Stimulated activated CD4-positive, alpha-beta T cell treated with anti-CD3 and anti-CD28 coated beads, Interleukin-1b, Interleukin-23, amount 100 ng/mL, for 1 hour (primary cell): ENCODE data around the gene PEAR1.
A peak's percentile ranks its signal among the peaks of the same experiment; 100 is the strongest.

Experiments used
- DNase-seq, 2 donors: peaks; one replicate each; pipeline ENCODE4 v3.0.0-alpha.2; 2020; ENCODE audit warnings: low read depth in 2 of 2

The PEAR1 gene

DNA sequence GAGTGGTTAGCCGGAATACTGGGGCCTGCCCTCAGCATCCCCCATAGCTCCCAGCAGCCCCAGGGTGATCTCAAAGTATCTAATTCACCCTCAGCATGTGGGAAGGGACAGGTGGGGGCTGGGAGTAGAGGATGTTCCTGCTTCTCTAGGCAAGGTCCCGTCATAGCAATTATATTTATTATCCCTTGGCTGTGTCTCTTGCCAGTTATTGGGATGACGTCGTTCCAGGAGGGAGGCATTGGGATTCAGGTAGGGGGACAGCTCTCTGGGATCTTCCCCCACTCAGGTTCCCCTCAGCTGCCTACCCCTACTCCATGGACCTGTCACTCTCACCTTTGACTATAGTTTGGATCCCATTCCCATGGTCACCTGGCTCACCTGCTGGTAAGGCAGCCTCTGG lies 11.9 kb upstream of the PEAR1 start:
- no peak for DNase-seq

DNA sequence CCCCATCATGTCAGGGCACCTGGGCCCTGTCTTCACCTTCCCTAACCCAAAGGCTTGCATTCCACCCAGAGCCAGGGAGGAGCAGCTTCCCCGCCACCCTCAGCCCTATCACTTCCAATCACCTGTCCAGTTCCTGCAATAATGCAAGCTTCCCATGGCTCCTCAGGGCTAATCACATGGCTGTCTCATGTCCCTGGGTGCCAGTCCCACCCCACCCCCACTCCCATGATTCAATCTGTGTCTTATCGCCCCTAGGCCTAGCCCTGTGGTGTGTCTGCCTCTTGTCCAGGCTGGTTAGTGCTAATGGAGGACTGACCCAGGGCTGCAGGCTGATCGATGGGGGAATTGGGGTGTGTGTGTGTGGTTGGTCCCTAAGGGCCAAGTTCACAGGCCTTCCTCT lies 11.0 kb upstream of the PEAR1 start:
- DNase-seq, result no peak

DNA sequence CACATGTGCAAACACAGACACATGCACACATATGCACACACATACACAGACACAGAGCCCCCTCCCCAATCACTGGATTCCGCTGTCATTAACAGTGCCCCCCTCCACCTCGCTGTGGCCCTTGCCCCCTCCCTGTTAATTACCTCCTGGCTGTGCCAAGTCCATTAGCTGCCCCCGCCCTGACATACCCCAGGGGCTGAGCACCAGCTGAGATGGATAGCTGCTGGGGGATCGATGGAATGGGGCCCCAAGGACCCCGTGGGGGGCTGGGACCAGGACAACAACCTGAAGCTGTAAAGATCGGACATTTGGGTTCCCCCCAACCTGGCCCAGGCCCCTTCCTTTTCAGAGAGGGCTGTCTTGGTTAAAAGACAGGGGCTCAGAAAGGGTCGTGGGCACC lies 9.6 kb upstream of the PEAR1 start:
- no peak for DNase-seq

DNA sequence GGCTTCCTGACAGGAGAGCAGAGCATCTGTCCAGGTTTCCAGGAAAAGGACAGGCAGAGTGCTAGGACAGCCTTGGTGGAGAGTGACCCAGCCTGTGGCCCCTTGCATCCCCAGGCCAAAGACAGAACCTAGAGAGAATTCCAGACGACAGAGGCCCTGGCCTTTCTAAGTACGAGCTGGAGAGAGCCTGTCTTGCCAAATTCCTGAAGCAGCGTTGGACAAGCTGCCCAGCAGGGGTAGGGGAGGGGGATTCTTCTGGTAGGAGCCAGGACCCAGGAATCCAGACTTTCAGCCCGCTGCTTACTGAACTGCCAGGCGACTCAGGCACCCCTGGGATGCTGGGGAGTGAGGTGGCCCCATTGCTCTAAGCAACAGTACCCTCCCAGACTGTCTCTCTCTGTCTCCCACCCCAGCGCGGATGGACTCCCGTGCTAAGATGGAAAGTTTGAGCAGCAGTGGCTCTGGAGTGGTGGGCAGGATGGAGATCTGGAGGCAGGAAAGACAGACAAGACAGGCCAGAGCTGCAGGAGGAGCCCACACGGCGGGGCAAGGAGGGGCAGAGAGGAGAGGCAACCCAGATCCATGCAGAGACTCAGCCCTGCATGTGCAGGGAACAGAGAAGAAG lies 8.8 kb upstream of the PEAR1 start:
- DNase-seq, result no peak

DNA sequence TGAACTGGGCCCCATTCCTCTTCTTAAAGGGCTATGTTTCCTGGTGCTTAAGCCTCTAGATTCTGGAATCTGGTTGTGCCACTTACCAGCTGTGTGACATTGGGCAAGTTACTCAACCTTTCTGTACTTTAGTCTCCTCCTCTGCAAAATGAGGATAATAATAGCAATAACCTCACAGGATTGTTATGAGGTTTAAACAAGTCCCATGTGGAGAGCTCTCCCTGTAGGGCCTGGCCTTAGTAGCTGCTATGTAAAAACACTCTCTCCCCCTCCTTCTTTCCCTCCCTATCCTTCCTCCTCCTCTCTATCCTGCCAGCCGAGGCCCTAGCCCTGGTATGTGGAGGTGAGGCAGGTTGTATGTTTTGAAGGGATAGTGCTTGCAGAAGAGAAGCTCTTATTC lies 8.2 kb upstream of the PEAR1 start:
- no peak for DNase-seq

DNA sequence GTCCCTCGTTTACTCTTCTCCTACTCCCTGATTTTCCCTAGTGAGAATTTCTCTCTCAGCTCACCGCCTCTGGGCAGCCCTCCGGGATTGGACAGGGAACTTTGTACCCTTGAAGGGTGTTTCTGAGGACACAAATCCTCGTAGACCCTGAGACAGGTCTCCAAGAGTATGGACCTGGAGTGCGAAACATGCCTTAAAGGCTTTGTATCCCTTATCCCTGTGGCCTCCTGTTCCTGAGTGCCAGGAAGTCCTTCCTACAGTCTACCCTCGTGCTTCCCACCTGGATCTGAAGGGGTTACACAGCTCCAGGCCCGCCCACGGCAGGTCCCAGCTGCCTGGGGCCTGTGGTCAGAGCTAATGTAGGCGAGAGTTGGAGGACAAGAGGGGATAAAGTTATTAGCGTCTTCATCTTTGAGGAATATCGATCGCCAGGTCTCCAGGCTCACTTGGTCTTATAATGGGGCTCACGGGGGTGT lies 7.6 kb upstream of the PEAR1 start:
- DNase-seq, result no peak

DNA sequence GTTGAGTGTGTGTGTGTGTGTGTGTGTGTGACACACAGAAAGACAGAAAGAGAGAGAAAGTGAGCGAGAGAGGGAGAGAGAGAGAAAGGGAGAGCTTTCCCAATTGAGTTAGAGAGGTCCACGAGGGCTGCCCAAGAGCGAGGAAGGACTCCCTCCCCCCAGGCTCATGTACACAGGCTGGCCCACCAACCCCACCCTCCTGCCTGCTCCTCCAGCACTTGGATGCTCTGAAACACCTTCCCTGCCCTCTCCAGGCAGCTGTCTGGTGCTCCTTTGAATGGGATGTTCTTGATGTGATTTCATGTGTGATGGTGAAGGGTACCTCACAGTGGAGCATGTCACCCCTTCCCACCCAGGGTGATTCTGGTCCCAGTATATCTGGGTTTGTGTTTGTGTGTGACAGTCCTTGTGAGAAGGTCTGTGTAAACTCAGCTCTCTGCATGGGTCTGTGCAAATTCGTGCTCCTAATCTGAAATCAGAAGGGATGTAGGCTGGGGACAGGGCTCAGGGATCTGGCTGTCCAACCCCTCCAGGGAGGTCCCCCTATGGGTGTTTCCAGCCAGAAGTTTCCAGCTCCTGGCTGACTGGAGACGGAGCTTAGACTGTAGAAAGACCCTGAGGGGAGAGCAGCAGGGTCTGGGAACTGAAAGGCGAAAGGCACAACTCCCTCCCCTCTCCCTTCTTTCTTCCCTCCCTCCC lies 6.8 kb upstream of the PEAR1 start:
- no peak for DNase-seq

DNA sequence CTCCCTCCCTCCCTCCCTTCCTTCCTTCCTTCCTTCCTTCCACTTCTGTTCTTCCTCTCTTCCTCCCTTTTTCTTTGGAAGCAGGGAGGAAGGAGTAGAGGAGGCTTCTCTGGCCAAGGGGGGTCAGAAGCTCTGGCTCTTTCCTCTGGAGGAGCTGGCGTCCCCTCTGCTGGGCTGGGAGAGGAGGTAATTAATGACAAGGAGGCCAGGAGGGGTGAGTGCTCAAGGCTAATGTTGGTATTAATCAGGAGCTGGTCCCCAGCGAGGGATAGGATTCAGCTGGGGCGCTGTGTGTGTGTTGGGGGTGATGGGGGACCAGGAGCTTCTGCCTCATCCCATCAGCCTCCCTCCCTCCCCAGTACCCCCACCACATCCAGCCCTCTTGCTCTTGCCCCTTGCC lies 6.2 kb upstream of the PEAR1 start:
- DNase-seq, result no peak

DNA sequence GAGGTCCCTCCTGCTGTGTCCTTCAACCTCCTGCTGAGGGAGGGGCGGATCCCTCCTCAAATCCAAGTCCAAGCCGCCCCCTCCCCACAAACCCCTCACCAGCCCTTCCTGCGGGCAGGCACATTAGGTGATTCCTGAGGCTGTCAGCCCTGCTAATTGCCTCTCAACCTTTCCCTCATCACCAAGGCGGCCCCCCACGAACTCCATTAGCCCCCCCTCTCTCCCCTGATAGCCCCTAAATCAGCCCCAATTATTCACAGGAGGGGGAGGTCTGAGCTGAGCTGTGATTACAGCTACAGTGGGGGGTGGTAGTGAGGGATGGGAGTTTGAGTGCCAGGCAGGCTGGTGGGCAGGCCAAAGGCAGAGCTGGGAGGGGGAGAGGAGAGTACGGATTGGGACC lies 5.8 kb upstream of the PEAR1 start:
- no peak for DNase-seq

DNA sequence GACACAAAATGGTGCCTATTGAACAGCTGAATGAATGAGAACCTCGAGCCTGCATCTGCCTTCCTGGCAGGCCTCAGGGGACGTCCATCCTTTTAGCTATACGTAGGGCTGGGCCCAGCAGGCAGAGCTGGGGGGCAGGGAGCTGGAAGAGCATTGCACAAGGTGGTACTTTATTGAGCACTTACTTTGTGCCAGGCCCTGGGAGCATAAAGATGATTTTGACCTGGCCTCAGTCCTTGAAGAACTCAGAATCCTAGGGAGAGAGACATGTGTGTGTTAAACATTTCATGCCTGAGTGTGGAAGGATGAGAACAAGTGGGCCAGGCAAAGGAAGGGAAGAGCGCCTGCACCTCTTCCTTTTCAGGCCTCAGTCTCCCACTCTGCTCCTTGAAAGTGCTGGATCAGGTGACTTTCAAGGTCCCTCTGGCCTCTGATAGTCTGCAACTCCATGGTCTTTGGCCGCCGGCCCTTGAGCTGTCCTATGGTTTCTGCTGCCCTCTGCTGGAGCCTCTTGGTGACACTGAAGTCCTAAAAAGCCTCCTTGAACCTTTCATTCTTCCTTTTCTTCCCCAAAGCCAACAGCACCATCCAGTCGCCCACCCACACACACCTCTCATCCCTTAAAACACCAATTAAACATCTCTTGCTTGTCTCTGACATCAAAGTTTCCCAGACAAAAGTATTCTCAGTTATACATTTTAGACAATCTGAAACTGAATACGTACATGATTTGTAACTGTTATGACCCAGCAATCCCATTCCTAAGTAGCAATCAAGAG lies 3.5 kb upstream of the PEAR1 start:
- peak in 1 of 2 donors; percentile 27 for DNase-seq

DNA sequence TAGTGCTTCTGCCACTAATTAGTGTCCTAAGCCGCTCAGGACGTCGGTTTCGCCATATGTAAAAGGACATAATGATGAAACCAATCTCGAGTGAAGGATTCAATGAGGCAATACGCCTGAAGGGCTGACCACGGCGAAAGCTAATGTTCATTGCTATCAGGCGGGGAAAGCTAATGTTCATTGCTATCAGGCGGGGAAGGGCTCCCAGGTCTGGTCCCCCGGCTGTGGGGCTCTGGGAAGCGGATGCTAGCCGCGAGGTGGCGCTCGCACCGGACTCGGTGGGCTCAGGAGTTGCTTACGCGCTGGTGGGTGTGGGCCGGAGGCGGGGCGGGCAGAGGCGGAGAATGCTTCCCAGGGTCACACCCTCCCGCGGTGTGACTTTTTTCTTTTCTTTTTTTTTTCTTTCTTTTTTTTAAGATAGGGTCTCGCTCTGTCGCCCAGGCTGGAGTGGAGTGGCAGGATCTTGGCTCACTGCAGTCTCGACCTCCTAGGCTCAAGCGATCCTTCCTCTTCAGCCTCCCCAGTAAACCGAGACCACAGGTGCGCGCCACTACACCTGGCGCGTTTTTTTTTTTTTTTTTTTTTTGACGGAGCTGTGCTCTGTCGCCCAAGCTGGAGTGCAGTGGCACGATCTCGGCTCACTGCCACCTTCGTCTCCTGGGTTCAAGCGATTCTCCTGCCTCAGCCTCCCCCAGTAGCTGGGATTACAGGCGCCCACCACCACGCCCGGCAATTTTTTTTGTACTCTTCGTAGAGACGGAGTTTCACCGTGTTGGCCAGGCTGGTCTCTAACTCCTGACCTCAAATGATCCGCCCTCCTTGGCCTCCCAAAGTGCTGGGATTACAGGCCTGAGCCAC lies 1.1 kb upstream of the PEAR1 start:
- DNase-seq, result peak; percentile 53 to 81

DNA sequence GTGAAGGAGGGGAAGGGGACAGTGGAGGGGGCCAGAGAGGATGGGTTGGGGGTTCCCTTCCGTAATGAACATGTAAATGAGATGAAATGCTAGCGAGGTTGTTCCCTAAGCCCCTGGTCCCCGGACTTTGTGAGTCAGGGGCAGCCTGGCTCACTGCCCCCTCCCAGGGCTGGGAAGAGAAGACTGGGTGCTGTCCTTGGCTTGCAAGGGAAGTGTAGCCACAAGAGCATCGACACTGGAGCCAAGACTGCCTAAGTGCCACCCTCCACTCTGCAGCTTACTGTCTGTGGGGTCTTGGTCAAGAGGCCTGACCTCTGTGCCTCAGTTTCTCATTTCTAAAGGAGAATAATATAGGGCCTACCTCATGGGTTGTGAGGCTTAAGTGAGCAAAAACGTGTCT lies 483 bp downstream of the PEAR1 start:
- no peak for DNase-seq

DNA sequence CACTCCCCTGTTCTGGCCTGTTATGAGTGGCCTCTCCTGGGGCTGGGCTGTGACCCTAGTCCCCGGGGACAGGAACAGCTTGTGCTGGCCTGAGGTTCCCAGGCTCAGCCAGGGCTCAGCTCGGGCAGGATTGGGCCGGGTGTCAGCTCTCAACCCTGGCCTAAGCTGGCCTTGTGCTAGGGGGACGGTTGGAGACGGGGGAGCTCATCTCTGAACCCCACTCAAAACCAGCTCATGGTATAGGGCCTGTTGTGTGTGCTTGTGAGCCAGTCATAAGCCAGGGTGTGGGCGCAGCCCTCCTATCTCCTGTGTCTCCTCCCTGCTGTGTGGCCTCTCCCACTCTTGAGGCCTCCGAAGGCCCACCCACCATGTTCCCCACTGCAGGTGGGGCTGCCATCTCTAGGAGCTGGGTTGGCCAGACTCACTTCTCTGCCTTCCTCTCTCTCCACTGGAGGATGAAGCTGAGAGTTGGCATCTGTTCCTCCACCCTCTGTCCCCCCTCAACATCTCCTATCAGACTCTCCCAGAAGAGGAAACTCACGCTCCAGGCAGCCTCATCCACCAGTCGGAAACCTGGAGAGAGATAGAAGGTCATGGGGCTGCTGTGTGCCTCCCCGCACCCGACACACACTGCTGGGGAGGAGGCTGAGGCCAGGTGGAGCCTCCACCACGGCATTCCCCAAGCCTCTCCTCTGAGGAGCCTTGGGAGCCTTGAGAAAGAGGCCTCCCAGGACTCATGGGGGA lies 1.4 kb downstream of the PEAR1 start:
- DNase-seq, result no peak

DNA sequence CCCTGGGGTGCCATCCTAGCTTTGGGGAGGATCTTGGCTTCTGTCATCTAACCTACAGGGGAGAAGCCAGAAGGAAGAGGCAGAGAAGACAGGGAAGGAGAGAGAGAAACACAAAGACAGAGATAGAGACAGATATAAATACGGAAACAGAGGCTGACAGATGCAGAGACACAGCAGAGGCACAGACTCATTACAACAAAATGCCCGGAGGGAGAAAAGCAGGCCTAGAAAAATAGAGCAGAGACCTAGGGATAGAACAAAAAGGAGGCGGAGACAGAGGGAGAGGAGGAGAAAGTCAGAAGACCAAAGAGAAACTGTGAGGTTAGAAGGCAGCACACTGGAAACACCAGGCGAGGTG lies 1.9 kb downstream of the PEAR1 start:
- no peak for DNase-seq

DNA sequence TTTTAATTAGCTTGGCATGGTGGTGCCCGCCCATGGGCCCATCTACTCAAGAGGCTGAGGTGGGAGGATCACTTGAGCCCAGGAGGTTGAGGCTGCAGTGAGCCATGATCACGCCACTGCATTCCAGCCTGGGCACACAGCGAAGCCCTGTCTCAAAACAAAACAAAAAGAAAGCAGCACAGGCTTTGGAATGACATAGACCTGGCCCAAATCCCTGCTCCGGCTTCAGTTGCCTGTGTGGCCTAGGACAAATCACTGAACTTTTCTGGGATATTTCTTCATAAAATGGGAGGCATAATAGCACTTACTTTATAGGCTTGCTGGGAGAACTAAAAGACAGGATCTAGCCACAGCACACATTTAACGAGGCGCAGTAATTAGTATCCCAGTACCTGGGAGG lies 2.4 kb downstream of the PEAR1 start:
- no peak for DNase-seq

DNA sequence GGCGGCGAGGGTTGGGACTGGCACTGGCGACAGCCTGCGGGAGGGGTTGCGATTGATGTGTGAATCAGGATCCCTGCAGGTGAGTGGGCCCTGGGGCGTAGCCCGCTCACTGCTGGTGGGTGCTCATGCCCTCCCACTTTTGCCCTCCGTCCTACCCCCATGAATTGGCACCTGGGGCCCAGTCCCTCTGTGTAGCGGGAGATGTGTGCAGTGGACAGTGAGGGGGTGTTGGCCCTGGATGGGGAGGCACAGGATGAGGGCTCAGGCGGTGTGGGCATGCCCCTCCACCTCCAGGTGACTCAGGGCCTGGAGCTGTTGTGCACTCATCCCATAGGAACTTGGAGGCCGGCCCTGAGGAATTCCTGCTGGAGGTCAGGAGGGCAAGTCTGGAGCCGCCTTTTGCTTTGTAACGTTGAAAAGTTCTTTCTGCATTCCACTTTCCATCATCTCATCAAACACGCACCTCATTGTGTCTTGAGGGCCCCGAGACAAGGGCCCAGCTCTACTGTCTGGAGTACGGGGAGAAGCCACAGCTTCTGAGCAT lies 3.0 kb downstream of the PEAR1 start:
- DNase-seq, result no peak

DNA sequence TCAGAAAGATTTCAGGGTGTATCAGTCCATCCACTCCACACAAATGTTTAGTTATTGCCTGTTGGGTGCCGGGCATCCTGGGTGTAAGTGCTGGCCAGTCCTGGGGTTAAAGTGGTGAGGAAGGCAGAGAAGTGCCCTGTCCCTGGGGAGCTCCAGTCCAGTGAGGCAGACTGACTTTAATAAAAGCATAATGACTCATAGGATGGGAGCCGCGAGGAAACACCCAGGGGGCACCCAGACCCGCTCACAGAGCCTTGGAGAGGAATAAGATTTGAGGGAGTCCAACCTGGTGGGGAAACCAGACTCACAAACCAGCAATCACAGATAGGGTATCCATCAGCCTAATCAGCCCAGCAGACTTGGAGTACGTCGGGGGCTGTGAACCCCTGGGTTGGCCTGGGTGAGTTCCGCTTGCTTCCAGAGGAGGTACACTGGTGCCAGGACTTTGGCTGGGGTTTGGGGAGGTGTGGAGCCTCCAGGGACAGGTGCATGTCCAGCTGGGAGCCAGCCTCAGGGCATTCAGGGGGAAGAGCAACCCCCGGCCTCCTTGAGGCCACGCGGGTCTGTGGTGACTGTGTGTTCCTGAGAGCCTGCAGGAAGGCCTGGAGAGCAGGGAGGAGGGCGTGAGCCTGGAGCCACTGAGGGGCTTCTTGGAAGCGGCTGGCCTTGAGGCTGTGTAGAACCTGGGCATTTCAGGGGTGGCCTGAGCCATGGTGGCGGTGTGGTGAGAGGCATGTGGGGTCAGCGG lies 3.7 kb downstream of the PEAR1 start:
- no peak for DNase-seq

DNA sequence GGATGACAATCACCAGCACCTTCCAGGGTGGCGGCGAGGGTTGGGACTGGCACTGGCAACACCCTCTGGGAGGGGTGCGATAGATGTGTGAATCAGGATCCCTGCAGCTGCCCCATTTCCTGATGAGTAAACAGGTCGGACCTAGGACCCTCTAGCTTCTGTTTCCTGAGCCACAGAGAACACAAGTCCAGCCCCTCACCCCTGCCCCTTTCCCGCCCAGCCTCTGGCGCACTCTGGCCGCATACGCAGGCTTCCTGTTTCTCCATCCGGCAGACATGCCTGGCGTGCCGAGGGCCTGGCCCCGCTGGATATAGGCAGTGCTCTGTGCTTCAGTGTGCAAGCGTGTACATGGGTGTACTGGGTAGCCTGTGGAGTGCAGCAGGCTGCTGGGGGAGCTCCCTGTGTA lies 4.6 kb downstream of the PEAR1 start:
- DNase-seq, result no peak

DNA sequence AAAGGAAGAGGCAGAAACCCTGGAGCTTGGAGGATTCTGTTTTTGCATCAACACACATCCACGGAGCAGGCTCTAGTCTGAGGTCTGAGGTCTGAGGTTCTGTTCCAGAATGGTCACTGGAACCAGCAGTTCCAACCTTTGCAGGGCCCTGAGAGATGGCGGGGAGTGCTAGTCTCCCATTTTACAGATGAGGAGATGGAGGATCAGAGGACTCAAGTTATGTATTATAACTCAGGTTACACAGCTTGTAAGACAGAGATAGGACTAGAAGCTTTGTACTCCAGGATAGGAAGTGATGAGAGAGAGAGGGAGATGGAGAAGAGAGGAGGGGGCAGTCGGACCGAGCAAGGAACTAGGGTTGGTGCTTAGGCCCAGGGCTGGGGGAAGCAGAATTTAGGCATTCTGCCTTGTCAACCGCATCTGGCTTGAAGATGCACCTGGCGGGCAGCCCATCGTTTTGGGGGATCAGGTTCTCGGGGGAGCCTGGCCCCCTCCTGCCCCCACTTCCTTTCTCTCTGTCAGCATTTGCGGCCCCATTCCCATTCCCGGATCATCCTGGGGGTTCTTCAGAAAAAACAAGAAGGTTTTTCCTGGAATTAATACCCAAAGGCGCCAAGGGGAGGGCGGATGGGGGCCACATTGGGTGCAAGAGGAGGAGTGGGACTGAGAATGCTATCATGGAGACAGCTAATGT lies 5.6 kb downstream of the PEAR1 start:
- no peak for DNase-seq
